Chondrocyte (in vitro differentiated cells): ENCODE data around the gene ZNF367. TPM values are rescaled to one million over a fixed set of nuclear protein-coding genes. Genes with fewer than 3 reads are reported as not detected.
A peak's percentile ranks its signal among the peaks of the same experiment; 100 is the strongest.

Source experiments
- DNase-seq: peaks from one replicate; pipeline ENCODE4 v3.0.0; 2021; ENCODE audit warnings: mixed read lengths, low spot score
- H3K27ac Mint-ChIP-seq: one replicate; pipeline ENCODE4 v1.8.0; 2021; ENCODE audit warnings: mild to moderate bottlenecking, moderate library complexity, mixed read lengths; ENCODE audit not compliant: unreplicated experiment
- H3K27me3 Mint-ChIP-seq: 2 replicates; pipeline ENCODE4 v1.8.0; 2021; ENCODE audit warnings: low read depth, mixed read lengths
- H3K36me3 Mint-ChIP-seq: 2 replicates; pipeline ENCODE4 v1.8.0; 2021; ENCODE audit warnings: low read depth, mixed read lengths
- H3K4me1 Mint-ChIP-seq: 2 replicates; pipeline ENCODE4 v1.8.0; 2021; ENCODE audit warnings: low read depth, mild to moderate bottlenecking, mixed read lengths
- H3K4me3 Mint-ChIP-seq: one replicate; pipeline ENCODE4 v1.8.0; 2021; ENCODE audit warnings: mild to moderate bottlenecking, moderate library complexity, mixed read lengths; ENCODE audit not compliant: unreplicated experiment
- H3K9me3 Mint-ChIP-seq: 2 replicates; pipeline ENCODE4 v1.8.0; 2021; ENCODE audit warnings: low read depth, mixed read lengths
- CTCF ChIP-seq: fragments of 200-600 bp; sonication (generic); IDR thresholded peaks from 2 replicates; pipeline ENCODE4 v1.5.0; 2021; ENCODE audit warnings: antibody characterized with exemption, mild to moderate bottlenecking, moderate library complexity
- total RNA-seq: library from RNA; stranded (reverse); gene quantifications from 3 replicates; pipeline ENCODE4 v1.2.1, GENCODE V29; 2021

Gene ZNF367
- total RNA-seq, 1 donor from 2014 or later = 1.7 TPM

GRCh38 chr9:96425500-96426169 lies 7.5 kb upstream of the ZNF367 start:
- Mint-ChIP-seq H3K27ac (no peak overlapping the region), H3K9me3 (no peaks in the 10 kb centered on the region), H3K27me3 (no peaks in the 10 kb centered on the region), H3K4me3 (no peak overlapping the region), H3K4me1 (peaks cover 11% of the 10 kb centered on the region), H3K36me3 (no peaks in the 10 kb centered on the region)
- DNase-seq = no peak
- TF ChIP-seq CTCF = no peak

DNA sequence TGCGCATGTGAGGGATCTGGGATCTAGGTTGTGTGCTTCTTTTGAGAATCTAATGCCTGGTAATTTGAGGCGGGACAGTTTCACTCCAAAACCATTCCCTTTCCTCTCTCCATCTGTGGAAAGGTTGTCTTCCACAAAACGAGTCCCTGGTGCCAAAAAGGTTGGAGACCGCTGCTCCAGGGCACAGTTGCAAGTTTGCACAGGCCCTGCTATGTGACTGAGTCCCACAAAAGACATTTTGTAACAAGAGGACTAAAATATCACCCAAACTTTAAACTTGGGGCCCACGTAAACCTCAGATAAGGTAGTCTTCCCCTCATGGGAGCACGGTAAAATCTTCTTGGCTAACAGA lies 5.8 kb upstream of the ZNF367 start:
- Mint-ChIP-seq H3K4me3 (no peak overlapping the region), H3K27me3 (no peaks in the 10 kb centered on the region), H3K4me1 (peaks cover 25% of the 10 kb centered on the region), H3K36me3 (no peaks in the 10 kb centered on the region), H3K9me3 (no peaks in the 10 kb centered on the region), H3K27ac (no peak overlapping the region)
- DNase-seq = no peak
- TF ChIP-seq CTCF = no peak

- no peak for TF ChIP-seq CTCF
- H3K9me3 Mint-ChIP-seq = no peaks in the 10 kb centered on the region
- peaks cover 25% of the 10 kb centered on the region for H3K4me1 Mint-ChIP-seq
- no peak overlapping the region for H3K4me3 Mint-ChIP-seq
- H3K27me3 Mint-ChIP-seq = no peaks in the 10 kb centered on the region
- DNase-seq = no peak
- no peak overlapping the region for H3K27ac Mint-ChIP-seq
- no peaks in the 10 kb centered on the region for H3K36me3 Mint-ChIP-seq
Measured at GRCh38 chr9:96423322-96423984, 5.3 kb upstream of the ZNF367 start.

DNA sequence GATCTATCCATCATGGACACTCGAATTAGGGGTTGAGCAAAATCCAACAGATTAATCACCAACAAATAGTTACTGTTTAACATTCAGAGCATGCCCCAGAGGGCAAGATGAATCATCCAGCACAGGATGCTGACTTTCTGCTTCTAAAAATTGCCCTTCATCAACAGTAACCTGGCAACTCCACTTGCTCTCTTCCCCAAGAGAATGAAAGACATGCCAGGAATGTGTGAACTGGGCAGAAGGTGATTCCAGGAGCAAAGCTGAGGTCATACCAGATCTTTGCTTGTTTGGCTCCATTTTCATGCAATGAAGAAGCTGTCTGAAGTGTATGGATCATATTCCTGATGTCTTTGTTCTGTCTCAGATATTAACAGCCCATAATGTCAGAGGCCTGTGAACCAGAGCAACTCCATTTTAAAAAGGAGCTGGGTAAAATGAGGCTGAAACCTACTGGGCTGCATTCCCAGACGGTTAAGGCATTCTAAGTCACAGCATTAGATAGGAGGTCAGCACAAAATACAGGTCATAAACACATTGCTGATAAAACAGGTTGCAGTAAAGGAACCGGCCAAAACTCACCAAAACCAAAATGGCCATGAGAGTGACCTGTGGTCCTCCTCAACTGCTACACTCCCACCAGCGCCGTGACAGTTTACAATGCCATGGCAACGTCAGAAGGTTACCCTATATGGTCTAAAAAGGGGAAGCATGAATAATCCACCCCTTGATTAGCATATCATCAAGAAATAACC lies 2.5 kb upstream of the ZNF367 start:
- H3K4me3 Mint-ChIP-seq = no peak overlapping the region
- H3K4me1 Mint-ChIP-seq = peaks cover 28% of the 10 kb centered on the region
- no peaks in the 10 kb centered on the region for H3K27me3 Mint-ChIP-seq
- peak overlapping the region; percentile 71 for H3K27ac Mint-ChIP-seq
- DNase-seq = no peak
- no peaks in the 10 kb centered on the region for H3K9me3 Mint-ChIP-seq
- H3K36me3 Mint-ChIP-seq = no peaks in the 10 kb centered on the region
- no peak for TF ChIP-seq CTCF

DNA sequence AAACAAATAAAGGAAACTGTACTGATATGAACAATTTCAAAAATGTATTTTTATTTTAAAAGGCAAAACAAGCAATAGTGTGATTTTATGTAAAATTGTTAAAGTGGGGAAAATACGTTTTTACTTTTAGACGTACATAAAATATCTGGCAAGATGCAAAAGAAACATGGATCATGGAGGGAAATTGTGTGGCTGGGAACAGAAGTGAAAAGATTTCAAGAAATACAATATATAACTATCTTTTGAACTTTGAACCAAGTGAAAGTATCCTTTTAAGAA lies 1.5 kb upstream of the ZNF367 start:
- Mint-ChIP-seq H3K4me3 (peak overlapping the region; percentile 87), H3K27me3 (no peaks in the 10 kb centered on the region), H3K9me3 (no peaks in the 10 kb centered on the region), H3K27ac (peak overlapping the region; percentile 71), H3K36me3 (no peaks in the 10 kb centered on the region), H3K4me1 (peaks cover 28% of the 10 kb centered on the region)
- DNase-seq = no peak
- TF ChIP-seq CTCF = no peak
